ENCODE data around the gene RPL22. TPM values are rescaled to one million over a fixed set of nuclear protein-coding genes. Genes with fewer than 3 reads are reported as not detected.

Gene RPL22
- total RNA-seq, 4 donors from 2014 or later: 56.5 to 170 (median 106) TPM

- TF ChIP-seq POLR2AphosphoS5 (IDR thresholded peaks at IDR 0.05) (no peak), EP300 (IDR thresholded peaks at IDR 0.05; ENCODE audit: low read depth) (no peak), CTCF (IDR thresholded peaks at IDR 0.05) (no peak), POLR2A (IDR thresholded peaks at IDR 0.05) (no peak)
- Histone ChIP-seq H3K9me3 (no peaks in the 10 kb centered on the region), H3K36me3 (no peaks in the 10 kb centered on the region), H3K27ac (no peak overlapping the region), H3K27me3 (peaks cover 15% of the 10 kb centered on the region), H3K4me1 (peaks cover 0 to 14% (median 5%) of the 10 kb centered on the region in 4 donors), H3K4me3 (no peak overlapping the region)
- intact Hi-C loops (cut with DNase I; ENCODE audit: low total_unique reads): no loop called here
- WGBS, 2 donors (ENCODE audit: low coverage in 1 of 2): 78% methylated on average over 7 of the region's 7 CpGs; no CpG with 5 or more reads in 1 of the 2 donors
- in situ Hi-C loops (cut with MboI; ENCODE audit: low pct_ligation_motif_present in 1 of 4, low pct_unique_long_range_greater_than_20kb in 1 of 4, low sequenced_read_pairs in 3 of 4): no loop called here
- no peak for DNase-seq
These were observed 46.5 kb downstream of the RPL22 start for GRCh38 chr1:6152882-6153281.

GRCh38 chr1:6152181-6152580 lies 47.2 kb downstream of the RPL22 start:
- Histone ChIP-seq H3K4me1 (peaks cover 0 to 10% (median 5%) of the 10 kb centered on the region in 4 donors), H3K27me3 (peaks cover 22% of the 10 kb centered on the region), H3K4me3 (no peak overlapping the region), H3K36me3 (no peaks in the 10 kb centered on the region), H3K9me3 (no peaks in the 10 kb centered on the region), H3K27ac (no peak overlapping the region)
- TF ChIP-seq EP300 (IDR thresholded peaks at IDR 0.05; ENCODE audit: low read depth): no peak
- TF ChIP-seq POLR2A (IDR thresholded peaks at IDR 0.05): no peak
- TF ChIP-seq CTCF (IDR thresholded peaks at IDR 0.05): no peak
- TF ChIP-seq POLR2AphosphoS5 (IDR thresholded peaks at IDR 0.05): no peak
- DNase-seq: no peak
- WGBS, 2 donors (ENCODE audit: low coverage in 1 of 2): 83% methylated on average over 11 of the region's 11 CpGs; no CpG with 5 or more reads in 1 of the 2 donors
- intact Hi-C loops (cut with DNase I; ENCODE audit: low total_unique reads) (no loop called here), in situ Hi-C loops (cut with MboI; ENCODE audit: low pct_ligation_motif_present in 1 of 4, low pct_unique_long_range_greater_than_20kb in 1 of 4, low sequenced_read_pairs in 3 of 4) (no loop called here)

- Histone ChIP-seq H3K27me3 (peaks cover 30% of the 10 kb centered on the region), H3K36me3 (no peaks in the 10 kb centered on the region), H3K27ac (no peak overlapping the region), H3K9me3 (no peaks in the 10 kb centered on the region), H3K4me1 (peaks cover 0 to 10% (median 5%) of the 10 kb centered on the region in 4 donors), H3K4me3 (no peak overlapping the region)
- no peak for DNase-seq
- intact Hi-C loops (cut with DNase I; ENCODE audit: low total_unique reads) (no loop called here), in situ Hi-C loops (cut with MboI; ENCODE audit: low pct_ligation_motif_present in 1 of 4, low pct_unique_long_range_greater_than_20kb in 1 of 4, low sequenced_read_pairs in 3 of 4) (no loop called here)
- TF ChIP-seq POLR2AphosphoS5 (IDR thresholded peaks at IDR 0.05) (no peak), EP300 (IDR thresholded peaks at IDR 0.05; ENCODE audit: low read depth) (no peak), POLR2A (IDR thresholded peaks at IDR 0.05) (no peak), CTCF (IDR thresholded peaks at IDR 0.05) (no peak)
- WGBS, 2 donors (ENCODE audit: low coverage in 1 of 2): 86 to 100% methylated on average over 1 to 9 of the region's 9 CpGs
These were observed 48.0 kb downstream of the RPL22 start for GRCh38 chr1:6151291-6151822.

GRCh38 chr1:6150006-6150938 lies 49.1 kb downstream of the RPL22 start:
- no peaks in the 10 kb centered on the region for H3K9me3 ChIP-seq
- no peak for DNase-seq
- WGBS, 2 donors (ENCODE audit: low coverage in 1 of 2): 71 to 91% methylated on average over 7 to 11 of the region's 11 CpGs
- intact Hi-C loops (cut with DNase I; ENCODE audit: low total_unique reads): no loop called here
- no peaks in the 10 kb centered on the region for H3K36me3 ChIP-seq
- H3K4me1 ChIP-seq: peaks cover 0 to 10% (median 5%) of the 10 kb centered on the region in 4 donors
- H3K4me3 ChIP-seq: no peak overlapping the region
- no peak overlapping the region for H3K27ac ChIP-seq
- H3K27me3 ChIP-seq: peaks cover 30% of the 10 kb centered on the region
- in situ Hi-C loops (cut with MboI; ENCODE audit: low pct_ligation_motif_present in 1 of 4, low pct_unique_long_range_greater_than_20kb in 1 of 4, low sequenced_read_pairs in 3 of 4): no loop called here
- no peak for TF ChIP-seq POLR2A (IDR thresholded peaks at IDR 0.05)
- TF ChIP-seq EP300 (IDR thresholded peaks at IDR 0.05; ENCODE audit: low read depth): no peak
- TF ChIP-seq CTCF (IDR thresholded peaks at IDR 0.05): no peak
- TF ChIP-seq POLR2AphosphoS5 (IDR thresholded peaks at IDR 0.05): no peak

Measured in transverse colon (tissue), 4 donors.